Heart left ventricle (tissue), 13 donors: Measurements from ENCODE around the gene ZBTB24.

Experiments used
- CTCF ChIP-seq, 12 donors: fragments of 200-600 bp; sonication (generic) in 4 of 12; IDR thresholded peaks; one replicate each; pipeline versions ENCODE4 v1.5.0 to v1.8.0; 2018 to 2022; ENCODE audit warnings: antibody characterized with exemption in 12 of 12, mild to moderate bottlenecking in 5 of 12
- POLR2A ChIP-seq, 2 donors: fragments of 450-650 bp; IDR thresholded peaks; one replicate each; pipeline ENCODE4 v1.6.1; 2017; ENCODE audit warnings: antibody characterized with exemption in 2 of 2, mild to moderate bottlenecking in 2 of 2, moderate library complexity in 2 of 2
- donor health status: ischemic (EF 13 %, LVEDD 7.1; RV severe dilation, severe dysfunction).
- donor health status: DM: no; HTN: yes; CAD: no.
- donor health status: DM: no; HTN: no; CAD: no.
- donor health status: ischemic (EF 25% LVEDD 6.9; RV normal size, moderate dysfunction).
- donor health status: ischemic (EF 25% LVEDD 5.7; RV mildly dilated, moderate dysfunction).
- donor health status: ischemic (EF 35%, LVEDD 5.7; RV mildly dilated, moderate dysfunction).
- donor health status: nonischemic (EF 11% LVEDD 7.7; RV severe dilation, severe dysfunction).
- donor health status: DM: yes; HTN: yes; CAD: no.
- donor health status: PGD.
- donor health status: ischemic (EF 29% LVEDD 5.4; RV normal size, mild dysfunction).
- donor health status: nonischemic (EF 23%, LVEDD 6.1; RV moderate dilation, normal function).

- no peak for TF ChIP-seq CTCF (IDR thresholded peaks at IDR 0.05)
- no peak for TF ChIP-seq POLR2A (IDR thresholded peaks at IDR 0.05)
These were observed 8.0 kb downstream of the ZBTB24 start for GRCh38 chr6:109474995-109475394.
